ENCODE data around the gene KRTAP13-1. TPM values are rescaled to one million over a fixed set of nuclear protein-coding genes. Genes with fewer than 3 reads are reported as not detected.

KRTAP13-1 gene
- total RNA-seq, 2 donors from 2014 or later = not detected

- Mint-ChIP-seq H3K4me3 (no peak overlapping the region), H3K4me1 (peaks cover 3% of the 10 kb centered on the region), H3K36me3 (ENCODE audit: low read depth) (no peaks in the 10 kb centered on the region), H3K27me3 (ENCODE audit: insufficient read depth) (no peaks in the 10 kb centered on the region), H3K9me3 (peaks cover 3% of the 10 kb centered on the region), H3K27ac (peak overlapping the region; percentile 7)
- peaks cover 10% of the 10 kb centered on the region for H3K9me3 ChIP-seq (ENCODE audit: control insufficient read depth, low read length)
- peak overlapping the region; percentile 14 for H3K27ac ChIP-seq (ENCODE audit: low read depth, low read length)
- TF ChIP-seq CTCF (conservative IDR thresholded peaks at IDR 0.05) = no peak
- DNase-seq = peak; percentile 82
- no peaks in the 10 kb centered on the region for H3K27me3 ChIP-seq (ENCODE audit: control insufficient read depth, insufficient read depth, low read length, poor library complexity, severe bottlenecking)
- H3K4me1 ChIP-seq (ENCODE audit: control insufficient read depth, insufficient read depth, low read length) = no peaks in the 10 kb centered on the region
- H3K36me3 ChIP-seq (ENCODE audit: control insufficient read depth, insufficient read depth, low read length) = no peaks in the 10 kb centered on the region
- no peak overlapping the region for H3K9ac ChIP-seq (ENCODE audit: extremely low read depth, low read length, poor library complexity, severe bottlenecking)
- WGBS, 2 experiments (ENCODE audit: insufficient coverage in 1 of 2, insufficient read length in 1 of 2) = 10 to 20% methylated on average over 2 to 3 of the region's 3 CpGs
- no peak overlapping the region for H3K4me3 ChIP-seq (ENCODE audit: low read length)
These were observed 30.9 kb downstream of the KRTAP13-1 start for GRCh38 chr21:30426731-30427130.

- Histone ChIP-seq H3K36me3 (ENCODE audit: control insufficient read depth, insufficient read depth, low read length) (no peaks in the 10 kb centered on the region), H3K27ac (ENCODE audit: low read depth, low read length) (no peak within 1 kb of the TSS), H3K9ac (ENCODE audit: extremely low read depth, low read length, poor library complexity, severe bottlenecking) (no peak within 1 kb of the TSS), H3K9me3 (ENCODE audit: control insufficient read depth, low read length) (peaks cover 10% of the 10 kb centered on the region), H3K27me3 (ENCODE audit: control insufficient read depth, insufficient read depth, low read length, poor library complexity, severe bottlenecking) (no peaks in the 10 kb centered on the region), H3K4me1 (ENCODE audit: control insufficient read depth, insufficient read depth, low read length) (no peaks in the 10 kb centered on the region), H3K4me3 (ENCODE audit: low read length) (no peak within 1 kb of the TSS)
- Mint-ChIP-seq H3K4me1 (peaks cover 3% of the 10 kb centered on the region), H3K9me3 (no peaks in the 10 kb centered on the region), H3K4me3 (no peak within 1 kb of the TSS), H3K36me3 (ENCODE audit: low read depth) (no peaks in the 10 kb centered on the region), H3K27ac (no peak within 1 kb of the TSS), H3K27me3 (ENCODE audit: insufficient read depth) (no peaks in the 10 kb centered on the region)
- WGBS, 2 experiments (ENCODE audit: insufficient coverage in 1 of 2, insufficient read length in 1 of 2) = 87 to 89% methylated on average over 8 to 9 of the region's 9 CpGs
- no peak for DNase-seq
- no peak for TF ChIP-seq CTCF (conservative IDR thresholded peaks at IDR 0.05)
These were observed 34.4 kb downstream of the KRTAP13-1 start, which contains the start of gene KRTAP13-4 for GRCh38 chr21:30430170-30430655. Gene KRTAP13-4, plus strand, starts transcription at chr21:30430220. Its CDS starts 56 bp downstream, at chr21:30430276.

GRCh38 chr21:30434033-30434631 is 38.3 kb downstream of the KRTAP13-1 start:
- peak; percentile 82 for TF ChIP-seq CTCF (conservative IDR thresholded peaks at IDR 0.05)
- Histone ChIP-seq H3K4me3 (ENCODE audit: low read length) (no peak overlapping the region), H3K27ac (ENCODE audit: low read depth, low read length) (no peak overlapping the region), H3K9ac (ENCODE audit: extremely low read depth, low read length, poor library complexity, severe bottlenecking) (no peak overlapping the region), H3K36me3 (ENCODE audit: control insufficient read depth, insufficient read depth, low read length) (no peaks in the 10 kb centered on the region), H3K27me3 (ENCODE audit: control insufficient read depth, insufficient read depth, low read length, poor library complexity, severe bottlenecking) (no peaks in the 10 kb centered on the region), H3K9me3 (ENCODE audit: control insufficient read depth, low read length) (no peaks in the 10 kb centered on the region), H3K4me1 (ENCODE audit: control insufficient read depth, insufficient read depth, low read length) (no peaks in the 10 kb centered on the region)
- no peaks in the 10 kb centered on the region for H3K36me3 Mint-ChIP-seq (ENCODE audit: low read depth)
- no peaks in the 10 kb centered on the region for H3K9me3 Mint-ChIP-seq
- H3K27ac Mint-ChIP-seq = no peak overlapping the region
- peak; percentile 88 for DNase-seq
- H3K4me1 Mint-ChIP-seq = peaks cover 2% of the 10 kb centered on the region
- H3K27me3 Mint-ChIP-seq (ENCODE audit: insufficient read depth) = no peaks in the 10 kb centered on the region
- no peak overlapping the region for H3K4me3 Mint-ChIP-seq
- 37 to 50% methylated on average over 1 to 7 of the region's 10 CpGs for WGBS, 2 experiments (ENCODE audit: insufficient coverage in 1 of 2, insufficient read length in 1 of 2)

All from endodermal cell (in vitro differentiated cells).